8988T (cell line): ENCODE results near the gene PAPLN.

Experiments used
- DNase-seq: peaks from one replicate; pipeline ENCODE4 v3.0.0; 2011

Gene PAPLN

GRCh38 chr14:73246387-73247150 is 9.3 kb downstream of the PAPLN start:
- no peak for DNase-seq

GRCh38 chr14:73248108-73248868 is 11.0 kb downstream of the PAPLN start:
- no peak for DNase-seq

- DNase-seq, result no peak
These were observed 11.8 kb downstream of the PAPLN start for GRCh38 chr14:73249108-73249507.

GRCh38 chr14:73249564-73250316 is 12.4 kb downstream of the PAPLN start:
- DNase-seq, result no peak

- no peak for DNase-seq
These were observed 13.0 kb downstream of the PAPLN start for GRCh38 chr14:73250317-73250713.

- DNase-seq, result no peak
These were observed 13.6 kb downstream of the PAPLN start for GRCh38 chr14:73250781-73251500.

GRCh38 chr14:73251516-73252215 is 14.4 kb downstream of the PAPLN start:
- no peak for DNase-seq

GRCh38 chr14:73252491-73253322 is 15.4 kb downstream of the PAPLN start:
- no peak for DNase-seq

GRCh38 chr14:73253323-73253610 is 16.0 kb downstream of the PAPLN start:
- no peak for DNase-seq

GRCh38 chr14:73253721-73254120 is 16.4 kb downstream of the PAPLN start:
- peak; percentile 24 for DNase-seq

- no peak for DNase-seq
These were observed 17.1 kb downstream of the PAPLN start for GRCh38 chr14:73254247-73255004.

GRCh38 chr14:73255005-73255400 is 17.7 kb downstream of the PAPLN start:
- DNase-seq, result no peak

GRCh38 chr14:73255693-73256225 is 18.5 kb downstream of the PAPLN start:
- DNase-seq, result no peak

- no peak for DNase-seq
These were observed 20.8 kb downstream of the PAPLN start for GRCh38 chr14:73258076-73258475.

- no peak for DNase-seq
These were observed 21.7 kb downstream of the PAPLN start for GRCh38 chr14:73258845-73259611.

GRCh38 chr14:73259837-73260236 is 22.5 kb downstream of the PAPLN start:
- no peak for DNase-seq

- DNase-seq, result no peak
These were observed 23.3 kb downstream of the PAPLN start for GRCh38 chr14:73260574-73260973.

GRCh38 chr14:73261075-73261474 is 23.8 kb downstream of the PAPLN start:
- no peak for DNase-seq

GRCh38 chr14:73261520-73262426 is 24.5 kb downstream of the PAPLN start:
- no peak for DNase-seq
